GM21825 (cell line): ENCODE results near the gene CDKN2D.
"Not testable (repeated sequence)": the region's sequence is repeated elsewhere in the genome, so short reads cannot be mapped to it uniquely, and the experiment has no call there.

Source experiments
- ATAC-seq: cut with Tn5 transposase; IDR thresholded peaks from one replicate; pipeline ENCODE4 v1.9.1; 2021; ENCODE audit warnings: mild to moderate bottlenecking, moderate library complexity; ENCODE audit not compliant: unreplicated experiment

CDKN2D gene

DNA sequence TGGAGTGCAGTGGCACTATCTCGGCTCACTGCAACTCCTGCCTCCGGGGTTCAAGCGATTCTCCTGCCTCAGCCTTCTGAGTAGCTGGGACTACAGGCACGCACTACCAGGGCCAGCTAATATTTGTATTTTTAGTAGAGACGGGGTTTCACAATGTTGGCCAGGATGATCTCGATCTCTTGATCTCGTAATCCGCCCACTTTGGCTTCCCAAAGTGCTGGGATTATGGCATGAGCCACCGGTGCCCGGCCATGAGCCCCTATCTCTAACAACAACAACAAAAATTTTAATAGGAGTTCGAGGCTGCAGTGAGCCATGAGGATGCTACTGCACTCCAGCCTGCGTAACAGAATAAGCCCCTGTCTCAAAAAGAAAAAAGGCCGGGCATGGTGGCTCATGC lies 13.3 kb upstream of the CDKN2D start:
- no peak for ATAC-seq

- no peak for ATAC-seq
These were observed 12.3 kb upstream of the CDKN2D start for GRCh38 chr19:10580979-10581631.

DNA sequence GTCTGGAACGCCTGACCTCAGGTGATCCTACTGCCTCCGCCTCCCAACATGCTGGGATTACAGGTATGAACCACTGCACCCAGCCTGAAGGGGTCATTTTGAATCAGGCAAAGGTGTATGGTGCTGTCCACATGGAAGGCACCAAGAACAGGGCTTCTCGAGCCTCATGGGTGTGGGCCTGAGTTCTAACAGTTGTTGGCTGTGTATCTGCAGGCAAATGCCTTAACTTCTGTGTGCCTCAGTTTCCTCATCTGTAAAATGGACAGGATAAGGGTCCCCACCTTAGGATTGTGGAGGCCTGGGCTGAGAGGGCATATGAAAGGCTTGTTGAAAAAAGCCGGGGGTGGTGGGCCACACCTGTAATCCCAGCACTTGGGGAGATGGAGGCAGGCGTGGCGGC lies 9.2 kb upstream of the CDKN2D start:
- ATAC-seq, result no peak

DNA sequence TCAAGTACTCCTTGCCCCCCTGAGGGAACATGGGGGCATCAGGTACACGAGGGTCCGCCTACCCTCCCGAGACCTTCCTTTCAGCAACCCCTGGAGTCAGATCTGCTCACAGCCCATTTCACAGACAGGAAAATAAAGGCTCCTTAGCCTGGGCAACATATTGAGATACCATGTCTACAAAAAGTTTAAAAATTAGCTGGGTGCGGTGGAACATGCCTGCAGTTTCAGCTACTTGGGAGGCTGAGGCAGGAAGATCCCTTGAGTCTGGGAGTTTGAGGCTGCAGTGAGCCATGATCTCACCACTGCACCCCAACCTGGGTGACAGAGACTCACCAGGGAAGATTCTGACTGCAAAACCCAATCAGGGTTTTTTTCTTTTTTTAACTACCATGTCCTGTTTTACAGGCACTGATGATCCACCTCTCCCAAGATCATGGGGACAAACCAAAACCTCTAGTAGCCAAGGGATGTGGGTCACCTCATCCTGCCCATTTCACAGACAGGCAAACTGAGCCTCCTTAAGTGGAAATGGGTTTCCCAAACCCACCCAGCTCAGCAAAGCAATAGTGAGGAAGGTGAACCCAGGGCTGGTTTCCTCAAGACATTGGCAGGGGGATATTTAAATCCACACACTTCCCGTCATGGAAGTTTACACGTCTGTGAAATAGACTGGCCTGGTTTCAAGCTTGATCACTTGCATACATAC lies 6.4 kb upstream of the CDKN2D start:
- ATAC-seq, result no peak

DNA sequence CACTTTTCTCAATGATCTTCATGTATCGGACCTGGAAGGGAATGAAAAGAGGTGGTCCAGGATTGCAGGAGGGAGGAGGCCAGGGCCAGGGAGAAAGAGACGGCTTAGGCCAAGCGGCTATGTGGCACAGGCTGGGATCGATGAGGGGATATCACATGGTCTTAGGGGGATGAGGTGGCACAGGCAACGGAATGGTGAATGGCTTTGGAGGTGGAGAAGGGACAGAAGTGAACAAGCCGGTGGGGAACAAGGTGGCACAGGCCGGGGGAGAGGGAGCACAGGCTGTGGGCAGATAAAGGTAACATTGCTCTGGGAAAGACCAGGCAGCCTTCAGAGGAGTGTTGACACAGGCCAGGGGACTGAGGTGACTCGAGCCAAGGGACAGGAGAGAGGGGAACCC lies 5.7 kb upstream of the CDKN2D start:
- ATAC-seq, result no peak

GRCh38 chr19:10573793-10574192 lies 5.0 kb upstream of the CDKN2D start:
- not testable (repeated sequence) for ATAC-seq

GRCh38 chr19:10568062-10568825 lies 535 bp downstream of the CDKN2D start:
- ATAC-seq, result peak; percentile 8

DNA sequence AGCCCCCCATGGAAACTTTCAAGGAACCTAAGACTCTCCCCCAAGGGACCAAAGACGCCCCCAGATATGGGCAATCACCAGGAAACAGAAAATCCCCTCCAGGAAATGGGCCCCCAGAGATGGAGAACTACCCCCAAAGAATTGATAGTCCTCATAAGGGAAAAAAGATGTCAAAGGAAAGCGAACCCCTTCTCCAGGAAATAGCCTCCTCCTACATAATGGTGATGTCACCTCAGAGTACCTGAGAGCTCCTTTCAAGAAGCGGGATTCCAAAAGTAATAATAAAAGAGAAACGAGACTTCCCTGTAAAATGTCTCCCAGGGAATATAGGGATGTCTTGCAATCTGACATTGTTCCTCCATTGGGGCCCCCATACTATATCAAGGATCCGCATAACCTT lies 1.1 kb downstream of the CDKN2D start:
- ATAC-seq, result no peak

DNA sequence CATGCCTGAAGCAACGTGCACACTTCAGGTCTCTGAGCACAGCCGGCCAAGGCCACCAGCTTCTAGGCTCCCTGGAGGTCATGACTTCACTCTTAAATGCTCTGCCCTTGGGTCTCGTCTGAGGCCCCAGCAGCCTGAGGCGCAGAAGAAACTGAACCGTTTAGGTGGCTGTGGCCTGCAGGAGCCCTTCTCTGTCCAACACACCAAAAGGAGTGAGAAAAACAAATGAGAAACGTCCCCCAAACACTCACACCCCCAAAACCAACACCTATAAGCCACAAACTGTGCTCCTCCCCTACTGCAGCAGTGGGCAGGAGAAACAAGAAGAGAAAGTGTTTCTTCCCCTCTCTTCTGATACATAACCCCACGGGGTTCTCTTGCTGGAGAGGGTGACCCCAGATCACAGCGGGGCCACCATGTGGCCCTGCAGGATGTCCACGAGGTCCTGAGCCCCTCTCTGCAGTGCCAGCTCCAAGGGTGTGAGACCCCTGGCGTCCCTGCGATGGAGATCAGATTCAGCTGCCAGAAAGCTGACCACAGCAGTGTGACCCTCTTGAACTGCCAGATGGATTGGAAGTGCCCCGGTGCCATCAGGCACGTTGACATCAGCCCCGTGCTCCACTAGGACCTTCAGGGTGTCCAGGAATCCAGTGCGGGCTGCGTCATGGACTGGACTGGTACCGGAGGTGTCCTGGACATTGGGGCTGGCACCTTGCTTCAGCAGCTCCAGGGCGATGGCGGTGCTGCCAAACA lies 1.9 kb downstream of the CDKN2D start:
- peak; percentile 20 for ATAC-seq

DNA sequence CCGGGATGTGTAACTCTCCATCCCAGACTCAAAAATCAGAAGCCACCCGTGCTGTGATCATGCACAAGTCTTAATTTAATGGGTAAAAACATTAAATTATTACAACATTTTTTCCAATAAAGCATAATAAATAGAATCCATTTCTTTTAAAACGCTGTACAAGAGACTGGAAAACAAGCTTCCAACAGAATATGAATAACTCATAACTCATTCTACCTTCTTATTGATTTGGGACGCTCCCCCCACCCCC lies 2.4 kb downstream of the CDKN2D start:
- ATAC-seq, result no peak

DNA sequence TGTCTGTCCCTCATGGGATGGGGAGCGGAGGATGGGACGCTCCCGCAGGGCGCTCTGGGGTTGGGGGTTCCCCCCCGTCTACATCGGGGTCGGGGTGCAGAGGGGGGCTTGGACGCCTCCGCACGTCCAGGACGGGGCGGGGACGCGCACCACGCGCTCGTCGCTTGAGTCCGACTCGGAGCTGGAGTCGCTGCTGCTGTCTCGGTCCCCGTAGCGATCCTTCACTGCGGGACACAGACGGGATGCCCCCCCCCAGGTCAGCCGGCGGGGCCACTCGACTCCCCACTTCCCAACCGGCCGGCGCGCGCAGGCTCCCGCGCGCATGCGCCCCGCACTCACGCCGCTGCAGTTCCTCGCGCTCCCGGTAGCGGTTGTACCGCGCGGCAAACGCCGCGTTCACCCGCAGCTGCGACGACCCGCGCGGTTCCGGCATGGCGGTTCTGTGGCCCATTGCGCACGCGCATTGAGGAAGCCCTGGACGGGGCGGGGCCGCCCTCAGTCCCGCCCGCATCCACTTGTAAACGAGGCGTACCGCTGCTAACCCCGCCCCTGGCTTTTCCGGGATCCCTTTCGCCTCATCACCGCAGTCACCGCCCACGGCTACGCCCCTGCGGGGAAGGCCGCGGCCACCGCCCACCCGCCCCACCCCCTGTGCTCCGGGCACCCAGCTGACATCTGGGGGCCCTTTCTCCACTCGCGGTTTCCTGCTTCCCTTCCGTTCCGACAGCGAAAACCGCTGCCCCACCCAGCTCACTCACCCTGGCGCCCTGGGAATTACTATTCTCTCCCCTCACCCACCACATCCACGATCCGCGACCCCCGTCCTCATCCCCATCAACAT lies 3.0 kb downstream of the CDKN2D start, which contains the start of gene KRI1:
TSS of gene KRI1 (minus strand) at position 444 of the 841 bp plus-strand sequence. CDS start at position 433, 11 bp downstream.
- ATAC-seq, result peak; percentile 38

GRCh38 chr19:10565028-10565566 lies 3.7 kb downstream of the CDKN2D start:
- no peak for ATAC-seq

GRCh38 chr19:10562609-10563008 lies 6.2 kb downstream of the CDKN2D start:
- no peak for ATAC-seq

GRCh38 chr19:10560154-10560553 lies 8.6 kb downstream of the CDKN2D start:
- no peak for ATAC-seq

GRCh38 chr19:10557603-10558197 lies 11.1 kb downstream of the CDKN2D start:
- no peak for ATAC-seq

DNA sequence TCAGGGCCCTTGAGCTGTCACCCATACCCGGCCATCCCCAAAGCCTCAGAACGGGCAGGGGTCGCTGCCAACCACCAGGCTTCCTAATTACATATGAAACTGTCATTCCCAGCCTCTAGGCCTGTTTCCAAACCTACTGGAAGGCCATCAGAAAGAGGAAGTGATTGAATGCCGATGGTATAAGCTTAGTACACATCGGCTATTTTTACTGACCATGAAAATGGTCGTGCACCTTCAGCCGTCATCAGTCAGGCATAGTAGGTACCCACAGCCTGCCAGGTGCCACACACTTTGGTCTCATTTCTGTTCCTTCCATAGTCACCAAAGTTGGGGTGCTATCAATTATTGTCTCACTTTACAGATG lies 13.2 kb downstream of the CDKN2D start:
- ATAC-seq, result no peak

DNA sequence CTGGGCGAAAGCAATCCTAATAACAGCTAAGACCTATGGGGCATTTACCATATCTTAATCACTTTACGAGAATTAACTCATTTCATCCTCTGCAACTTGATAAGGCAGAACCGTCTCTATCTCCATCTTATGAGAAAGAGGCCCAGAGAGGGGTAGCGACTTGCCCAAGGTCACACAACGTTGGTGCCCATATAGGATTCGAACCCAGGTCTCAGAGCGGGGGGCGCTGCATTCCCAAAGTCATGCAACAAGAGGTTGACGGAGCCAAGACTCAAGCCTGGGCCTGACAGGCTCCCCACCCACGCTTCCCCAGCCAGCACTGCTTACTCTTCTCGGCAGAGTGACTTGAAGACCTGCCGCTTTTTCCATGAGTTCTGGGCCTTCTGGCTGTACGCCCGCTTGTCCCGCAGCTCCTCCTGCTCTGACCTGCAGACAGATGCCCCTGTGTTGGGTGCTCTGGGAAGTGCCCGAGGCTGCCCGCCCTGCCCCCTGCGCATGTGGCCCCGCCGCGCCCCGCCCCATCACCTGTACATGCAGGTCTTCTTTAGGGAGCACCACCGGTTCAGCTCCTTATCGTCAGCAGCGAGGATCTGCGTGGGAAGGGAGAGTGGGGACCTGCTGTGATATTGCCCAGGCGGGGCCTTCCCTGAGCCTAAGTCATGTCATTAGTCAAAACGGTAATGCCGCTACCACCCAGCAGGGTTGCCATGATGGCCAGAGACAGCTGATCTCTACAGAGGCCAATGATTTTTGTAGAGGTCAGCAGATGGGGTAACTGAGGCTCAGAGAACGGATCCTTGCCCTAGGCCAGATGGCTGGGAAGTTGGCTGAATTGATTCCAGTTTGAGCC lies 13.8 kb downstream of the CDKN2D start:
- no peak for ATAC-seq

DNA sequence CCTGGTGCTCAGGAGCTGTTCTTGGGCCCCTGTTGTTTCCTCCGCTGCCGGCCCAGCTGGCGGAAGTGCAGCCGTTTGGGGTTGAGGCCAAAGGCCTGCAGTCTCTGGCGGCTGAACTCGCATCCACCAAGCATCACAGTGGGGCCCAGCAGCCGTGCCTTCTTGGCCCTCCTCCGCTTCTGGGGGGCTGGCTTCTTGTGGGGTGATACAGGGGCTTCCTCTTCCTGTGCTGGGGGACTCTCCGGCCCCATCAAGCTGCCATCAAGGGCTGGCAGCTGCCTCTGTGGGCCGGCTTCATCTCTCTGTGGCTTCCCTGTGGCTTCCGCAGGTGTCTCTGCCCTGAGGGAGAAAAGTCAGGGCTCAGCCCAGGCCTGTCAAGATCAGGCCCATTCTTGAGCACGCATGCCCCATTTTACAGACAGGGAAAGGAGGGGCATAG lies 14.8 kb downstream of the CDKN2D start:
- no peak for ATAC-seq

DNA sequence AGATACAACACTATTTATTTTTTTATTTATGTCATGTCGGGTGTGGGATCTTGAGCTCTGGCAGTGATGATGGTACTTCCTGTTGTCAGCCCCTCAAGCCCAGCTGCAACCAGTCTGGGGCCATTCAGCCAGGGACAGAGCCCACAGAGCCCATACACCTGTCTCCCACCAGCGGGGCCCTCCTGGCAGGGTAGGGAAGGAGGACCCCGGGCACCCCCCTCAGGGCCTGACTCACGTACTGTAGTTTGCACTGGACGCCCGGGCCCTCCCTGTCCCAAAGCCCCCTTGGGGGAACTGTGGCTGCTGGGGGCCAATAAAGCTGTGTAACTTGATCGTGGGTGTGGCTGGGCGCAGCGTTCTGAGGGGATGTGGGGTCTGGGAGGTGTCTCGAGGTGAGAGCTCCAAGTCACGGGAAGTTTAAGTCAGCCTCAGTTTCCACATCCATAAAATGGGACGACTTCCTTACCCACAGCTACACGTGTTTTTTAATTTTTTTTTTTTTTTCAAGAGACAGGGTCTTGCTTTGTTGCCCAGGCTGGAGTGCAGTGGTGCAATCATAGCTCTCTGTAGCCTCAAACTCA lies 15.6 kb downstream of the CDKN2D start:
- no peak for ATAC-seq
